GM19351 (cell line): ENCODE measurements around the gene PTPN2.

Experiments
- ATAC-seq: cut with Tn5 transposase; IDR thresholded peaks from one replicate; pipeline ENCODE4 v1.9.1; 2021; ENCODE audit warnings: mild to moderate bottlenecking, moderate library complexity; ENCODE audit not compliant: unreplicated experiment

The PTPN2 gene

DNA sequence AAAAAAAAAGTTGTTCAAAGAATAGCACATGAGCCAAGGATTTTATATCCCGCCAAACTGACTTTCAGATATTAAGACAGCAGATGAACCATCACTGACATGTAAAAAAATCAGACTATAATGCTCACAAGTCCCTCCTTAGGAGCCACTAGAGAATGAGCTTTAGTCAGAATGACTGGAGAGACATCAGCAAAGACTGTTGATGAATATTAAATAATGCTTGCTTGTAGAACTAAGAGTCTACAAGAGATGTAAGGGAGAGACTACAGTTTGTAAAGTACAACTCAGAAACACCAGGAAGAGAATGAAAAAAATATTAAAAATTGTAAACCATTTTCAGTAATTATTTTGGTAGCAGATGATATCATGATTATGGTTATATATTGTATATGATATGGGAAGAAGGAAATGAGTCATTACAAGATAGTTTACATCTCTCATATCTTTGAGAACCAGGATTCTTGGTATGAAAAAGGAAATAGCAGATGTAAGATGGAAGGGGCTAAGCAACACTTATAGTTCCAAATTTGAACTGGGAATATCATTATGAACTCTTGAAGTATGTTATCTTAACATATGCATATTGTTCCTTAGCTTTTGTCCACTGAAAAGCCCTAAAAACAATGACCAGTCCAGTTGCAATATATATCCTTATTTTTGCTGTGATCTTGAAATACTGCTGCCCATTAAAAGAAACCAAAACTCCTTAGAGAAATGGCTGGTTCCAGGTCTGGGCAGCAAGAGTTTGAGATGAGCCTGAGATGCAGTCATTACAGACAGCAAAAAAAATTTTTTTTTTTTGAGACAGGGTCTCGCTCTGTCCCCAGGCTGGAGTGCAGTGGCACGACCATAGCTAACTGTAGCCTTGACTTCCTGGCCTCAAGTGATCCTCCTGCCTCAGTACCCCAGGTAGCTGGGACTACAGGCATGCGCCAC, 55.7 kb downstream of the PTPN2 start:
- ATAC-seq, result no peak

DNA sequence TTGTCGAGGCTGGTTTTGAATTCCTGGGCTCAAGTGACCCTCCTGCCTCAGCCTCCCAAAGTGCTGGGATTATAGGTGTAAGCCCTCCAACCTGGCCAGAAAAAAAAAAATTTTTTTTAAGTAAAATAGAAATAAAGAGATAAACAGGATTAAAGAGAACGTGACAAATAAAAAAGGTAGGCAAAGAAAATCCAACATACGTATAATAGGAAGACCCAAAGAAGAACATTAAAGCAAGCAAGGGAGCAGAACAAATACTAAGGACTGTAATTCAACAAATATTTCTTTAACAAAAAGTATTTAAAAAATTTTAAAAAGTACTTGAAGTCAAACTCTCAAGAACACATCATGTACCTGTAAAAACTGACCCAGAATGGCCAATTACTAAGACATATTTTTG, 56.4 kb downstream of the PTPN2 start:
- no peak for ATAC-seq

DNA sequence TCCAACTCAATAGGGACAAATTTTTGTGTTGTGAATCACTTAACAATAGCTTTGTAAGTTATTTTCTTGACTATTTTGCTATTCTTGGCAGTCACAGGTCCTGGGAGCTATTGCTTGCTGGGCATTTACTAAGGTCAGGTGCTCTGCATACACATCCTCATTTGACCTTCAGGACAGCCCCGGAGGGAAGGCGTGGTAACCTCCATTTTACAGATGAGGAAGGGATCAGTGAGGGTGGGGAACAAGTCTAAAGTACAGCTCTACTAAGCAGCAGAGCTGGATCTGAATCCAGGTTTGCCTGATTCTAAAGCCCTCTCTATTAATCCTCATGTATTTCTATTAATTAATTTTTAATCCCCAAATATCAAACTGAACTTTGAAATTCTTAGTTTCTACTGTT, 58.8 kb downstream of the PTPN2 start:
- ATAC-seq, result no peak

DNA sequence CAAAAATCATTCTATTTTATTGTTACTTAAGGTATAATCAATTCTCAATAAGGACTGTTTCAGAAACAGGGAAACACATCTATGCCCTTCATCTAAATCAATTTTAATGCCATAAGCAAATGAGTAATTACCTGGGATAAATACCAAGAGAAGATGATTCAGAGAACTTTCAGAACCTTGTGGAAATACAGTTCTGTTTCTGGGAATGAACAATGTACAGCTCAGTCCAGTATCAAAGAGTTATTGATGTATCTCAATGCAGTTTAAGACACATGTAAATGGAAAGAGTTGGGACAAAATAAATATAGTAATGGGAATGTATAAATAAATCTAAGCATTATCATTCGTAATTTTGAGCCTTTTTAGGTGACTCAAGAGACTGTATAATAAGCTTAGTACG, 60.1 kb downstream of the PTPN2 start:
- no peak for ATAC-seq

DNA sequence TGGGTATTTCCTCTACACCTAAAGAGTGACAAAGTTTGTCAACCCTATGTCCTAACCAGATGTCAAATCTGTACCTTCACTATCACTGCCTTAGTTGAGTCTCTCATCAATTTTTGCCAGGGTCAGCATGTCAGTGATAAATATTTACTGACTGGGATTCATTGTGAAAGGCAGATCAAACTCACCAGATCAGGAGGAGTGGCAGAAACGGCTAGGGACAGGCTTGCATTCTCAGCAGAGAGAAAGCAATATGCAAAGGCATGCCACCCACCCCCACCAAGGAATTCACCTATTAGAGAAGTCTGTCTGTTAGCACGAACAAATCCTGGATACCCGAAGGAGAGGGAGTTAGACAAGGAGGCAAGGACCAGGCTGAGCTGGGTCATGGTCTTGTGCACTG, 62.6 kb downstream of the PTPN2 start:
- ATAC-seq, result no peak

DNA sequence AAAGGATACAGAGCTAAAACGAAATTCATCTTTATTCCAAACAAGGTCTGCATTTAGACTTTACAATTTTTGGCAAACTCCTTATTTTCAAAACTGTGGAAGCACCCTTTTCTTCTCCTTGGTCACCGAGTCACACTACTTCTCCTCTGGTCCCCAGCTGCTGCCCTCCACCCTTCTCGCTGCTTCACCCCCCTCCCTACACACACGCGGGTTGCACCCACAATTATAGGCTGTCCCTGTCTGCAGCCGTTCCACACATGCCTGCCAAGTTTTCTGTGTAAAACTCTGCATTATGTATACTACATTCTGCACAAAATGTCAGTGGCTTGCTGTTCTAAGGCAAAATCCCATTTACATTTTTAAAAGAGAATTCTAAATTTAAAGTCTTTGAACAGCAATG, 63.5 kb downstream of the PTPN2 start:
- ATAC-seq, result no peak

DNA sequence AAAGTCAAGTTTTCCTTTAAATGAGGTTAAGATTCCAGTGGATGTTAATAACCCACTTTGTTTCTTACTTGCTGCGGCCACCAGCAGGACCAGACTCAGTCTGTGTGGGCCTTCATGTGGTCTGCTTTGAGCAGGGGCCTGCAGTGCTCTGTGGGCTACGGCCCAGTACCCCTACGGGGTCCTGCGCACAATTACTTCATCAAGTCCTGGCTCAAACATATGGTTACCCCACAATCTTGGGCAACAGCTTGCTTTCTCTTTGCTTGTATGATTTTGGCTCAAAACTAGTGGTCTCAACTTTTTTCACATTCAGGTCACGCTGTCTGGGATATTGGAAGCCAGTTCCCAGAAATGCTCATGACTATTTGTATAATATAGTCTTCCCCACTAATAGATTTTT, 64.2 kb downstream of the PTPN2 start:
- ATAC-seq, result no peak

DNA sequence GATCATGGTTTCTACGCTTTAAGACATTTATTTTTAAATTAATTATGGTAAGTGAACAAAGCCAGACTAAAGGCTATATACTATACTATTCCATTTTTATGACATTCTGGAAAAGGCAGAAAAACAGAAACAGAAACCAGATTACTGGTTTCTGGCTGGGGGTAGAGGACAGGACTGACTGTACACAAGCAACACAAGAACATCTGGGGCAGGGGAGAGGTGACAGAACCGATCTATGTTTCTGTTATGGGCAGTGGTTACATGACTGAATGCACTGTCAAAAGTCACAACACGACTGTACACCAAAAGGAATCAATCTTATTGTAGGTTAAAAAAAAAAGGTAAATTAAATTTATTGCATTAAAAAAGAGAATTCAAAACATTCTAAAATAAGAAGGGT, 64.7 kb downstream of the PTPN2 start:
- ATAC-seq, result peak; percentile 83

DNA sequence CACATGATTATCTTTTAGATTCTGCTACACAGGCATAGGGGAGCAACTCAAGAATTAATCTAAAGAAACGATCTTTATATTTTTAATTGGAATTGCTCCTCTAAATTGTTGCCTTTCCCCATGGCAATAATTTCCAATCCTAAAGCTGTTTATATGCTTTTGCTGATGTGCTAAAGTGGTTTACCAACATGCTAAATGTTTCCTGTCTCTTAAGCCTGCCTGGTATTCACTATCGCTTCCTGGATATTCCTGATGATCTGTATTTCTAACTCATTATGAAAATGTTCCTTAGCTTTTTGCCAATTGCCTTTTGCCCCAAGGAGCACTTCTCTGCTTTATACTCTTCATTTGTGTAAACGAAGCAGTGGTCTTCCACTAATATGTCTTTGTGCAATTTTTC, 65.8 kb downstream of the PTPN2 start:
- no peak for ATAC-seq

DNA sequence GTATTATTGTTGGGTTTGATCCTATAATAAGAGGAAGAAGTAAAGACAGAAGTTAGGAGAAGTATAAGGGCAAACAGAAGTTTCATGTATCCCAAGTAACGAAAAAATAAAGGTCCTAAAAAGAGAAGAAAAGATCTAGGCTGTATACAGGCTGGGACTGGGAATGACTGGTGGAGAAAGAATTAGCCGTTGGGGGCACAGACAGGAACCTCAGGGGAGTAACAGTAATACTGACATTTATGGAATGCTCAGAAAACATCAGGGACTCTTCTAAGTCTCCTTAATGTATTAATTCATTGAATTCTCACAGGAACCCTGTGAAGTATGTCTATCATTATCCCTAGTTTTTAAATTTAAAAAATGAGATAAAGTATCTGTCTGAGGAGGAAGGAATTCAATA, 67.6 kb downstream of the PTPN2 start:
- no peak for ATAC-seq

DNA sequence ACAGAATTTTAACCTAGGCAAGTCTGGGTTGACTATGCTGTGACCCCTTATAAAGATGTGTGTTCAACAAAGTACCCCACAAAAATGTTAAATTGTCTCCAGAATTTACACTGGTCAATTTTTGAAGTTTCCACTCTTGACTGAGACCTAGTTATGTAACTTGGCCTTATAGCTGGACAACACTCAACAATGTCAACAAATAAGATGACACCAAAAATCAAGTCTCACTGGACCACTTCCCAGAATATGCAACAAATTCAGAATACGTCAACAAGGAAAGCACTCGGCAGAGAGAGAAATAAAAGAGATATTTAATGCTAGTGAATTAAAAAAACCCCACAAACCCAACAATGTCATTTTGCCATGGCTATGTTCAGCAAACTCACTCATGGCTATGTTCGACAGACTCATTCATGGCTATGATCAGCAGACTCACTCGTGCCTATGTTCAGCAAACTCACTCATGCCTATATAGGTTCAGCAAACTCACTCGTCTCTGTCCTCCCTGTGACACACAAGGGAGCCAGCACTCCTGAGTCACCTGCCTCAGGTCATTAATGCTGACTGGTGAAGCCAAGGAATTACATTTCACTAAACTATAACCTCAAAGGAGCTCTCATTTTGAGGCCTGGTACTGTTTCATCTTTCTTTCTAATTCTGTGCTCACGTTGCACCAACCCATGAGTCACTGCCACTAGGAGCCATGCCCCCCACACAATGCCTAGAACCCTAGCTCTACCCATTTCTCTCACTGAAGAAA, 72.7 kb downstream of the PTPN2 start:
- no peak for ATAC-seq

DNA sequence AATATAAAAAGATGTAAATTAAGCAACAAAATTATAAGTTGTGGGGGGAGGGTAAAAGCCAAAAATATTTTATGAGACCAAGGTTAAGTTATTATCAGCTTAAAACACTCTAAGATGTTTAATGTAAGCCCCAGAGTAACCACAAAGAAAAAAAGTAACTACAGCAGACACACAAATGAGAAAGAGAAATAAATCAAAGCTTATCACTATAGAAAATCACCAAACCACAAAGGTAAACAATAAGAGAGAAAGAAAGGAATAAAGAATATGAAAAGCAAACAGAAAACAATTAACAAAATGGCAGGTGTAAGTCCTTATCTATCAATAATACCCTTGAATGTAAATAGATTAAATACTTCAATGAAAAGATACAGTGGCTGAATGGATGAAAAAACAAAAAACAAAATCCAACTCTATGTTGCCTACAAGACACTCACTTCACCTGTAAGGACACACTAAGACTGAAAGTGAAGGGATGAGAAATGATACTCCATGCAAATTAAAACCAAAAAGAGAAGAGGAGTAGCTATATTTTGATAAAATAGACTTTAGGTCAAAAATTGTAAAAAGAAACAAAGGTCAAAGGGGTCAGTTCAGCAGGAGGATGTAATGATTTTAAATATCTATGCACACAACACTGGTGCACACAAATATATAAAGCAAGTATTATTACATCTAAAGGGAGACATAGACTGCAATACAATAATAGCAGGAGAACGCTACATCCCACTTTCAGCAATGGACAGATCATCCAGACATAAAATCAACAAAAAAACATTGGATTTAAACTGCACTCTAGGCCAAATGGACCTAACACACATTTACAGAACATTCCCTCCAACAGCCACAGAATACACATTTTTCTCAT, 80.7 kb downstream of the PTPN2 start:
- peak; percentile 74 for ATAC-seq

DNA sequence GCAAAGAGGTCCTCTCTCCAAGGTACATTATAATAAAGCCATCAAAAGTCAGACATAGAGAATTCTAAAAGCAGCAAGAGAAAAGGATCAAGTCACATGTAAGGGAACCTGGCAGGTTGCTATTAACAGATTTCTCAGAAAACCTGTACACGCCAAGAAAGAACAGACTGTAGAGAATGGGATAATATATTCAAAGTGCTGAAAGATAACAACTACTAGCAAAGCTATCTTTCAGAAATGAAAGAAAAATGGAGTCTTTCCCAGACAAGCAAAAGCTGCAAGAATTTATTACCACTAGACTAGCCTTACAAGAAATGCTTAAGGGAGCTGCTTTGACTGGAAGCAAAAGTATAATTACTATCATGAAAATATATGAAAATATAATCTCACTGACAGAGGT, 81.5 kb downstream of the PTPN2 start:
- ATAC-seq, result no peak

DNA sequence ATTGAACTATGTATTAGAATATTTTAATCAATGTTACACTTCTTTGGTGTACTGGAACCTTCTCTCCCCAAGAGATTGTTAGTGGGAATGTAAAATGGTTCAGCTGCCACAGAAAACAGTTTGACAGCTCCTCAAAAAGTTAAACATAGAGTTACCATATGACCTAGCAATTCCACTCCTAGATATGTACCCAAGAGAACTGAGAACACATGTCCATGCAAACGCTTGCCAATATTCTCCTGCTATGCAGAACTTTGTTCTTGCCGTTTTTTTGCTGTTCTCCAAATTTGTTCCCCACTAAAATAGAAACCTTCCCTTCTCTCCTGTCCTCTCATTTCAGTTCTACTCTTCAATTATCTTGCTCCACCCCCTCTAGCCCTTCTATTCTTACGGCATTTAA, 87.6 kb downstream of the PTPN2 start:
- no peak for ATAC-seq

DNA sequence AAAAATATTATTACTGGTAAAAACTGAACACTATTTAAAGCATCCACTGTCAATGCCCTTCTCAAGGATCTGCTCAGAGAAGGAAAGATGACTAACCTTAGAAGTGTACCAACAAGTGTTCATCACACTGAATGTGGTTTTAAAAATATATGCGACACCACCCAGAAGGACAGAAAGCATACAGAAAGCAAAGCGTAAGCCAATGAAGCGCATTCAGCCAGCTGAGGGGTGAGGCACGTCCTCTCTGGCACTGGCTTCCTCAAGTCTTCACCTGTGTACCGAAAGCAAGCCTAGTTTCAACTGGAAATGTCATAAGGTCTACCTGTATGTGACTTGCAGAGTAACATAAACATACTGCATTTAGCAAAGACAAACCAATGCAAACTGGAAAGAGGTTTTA, 92.4 kb downstream of the PTPN2 start:
- ATAC-seq, result no peak

DNA sequence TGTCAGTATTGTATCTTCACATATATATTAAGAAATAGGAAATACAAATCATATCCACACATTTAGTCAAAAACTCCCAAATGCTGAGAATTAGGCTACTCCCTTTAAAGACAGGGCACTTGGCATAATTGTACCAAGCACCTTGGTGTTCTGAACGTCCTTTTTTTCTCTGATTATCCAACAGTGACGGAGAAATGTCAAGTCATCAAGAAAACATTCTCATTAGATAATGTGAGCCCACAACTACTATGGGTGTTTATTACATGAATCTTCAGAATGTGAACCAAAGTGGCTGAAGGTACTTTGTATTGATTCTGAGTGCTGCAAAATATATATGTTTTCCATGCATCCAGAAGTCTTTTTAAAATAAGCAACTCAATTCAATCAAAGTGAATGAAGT, 97.4 kb downstream of the PTPN2 start:
- no peak for ATAC-seq

DNA sequence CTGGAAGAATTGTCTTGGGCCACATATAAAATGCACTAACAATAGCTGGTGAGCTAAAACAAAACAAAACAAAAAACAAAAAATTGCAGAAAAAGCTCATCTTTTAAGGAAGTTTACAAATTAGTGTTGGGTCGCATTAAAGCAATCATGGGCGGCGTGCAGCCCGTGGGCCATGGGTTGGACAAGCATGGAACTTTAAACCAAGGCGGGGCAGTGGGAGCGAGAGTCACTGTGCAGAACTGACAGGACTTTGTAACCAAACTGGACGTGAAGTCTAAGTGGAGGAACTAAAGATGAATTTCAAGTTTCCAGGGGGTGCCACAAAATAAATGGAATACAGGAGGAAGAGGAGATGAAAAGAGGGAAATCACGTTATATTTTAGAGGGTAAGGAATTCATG, 100.5 kb downstream of the PTPN2 start:
- no peak for ATAC-seq

DNA sequence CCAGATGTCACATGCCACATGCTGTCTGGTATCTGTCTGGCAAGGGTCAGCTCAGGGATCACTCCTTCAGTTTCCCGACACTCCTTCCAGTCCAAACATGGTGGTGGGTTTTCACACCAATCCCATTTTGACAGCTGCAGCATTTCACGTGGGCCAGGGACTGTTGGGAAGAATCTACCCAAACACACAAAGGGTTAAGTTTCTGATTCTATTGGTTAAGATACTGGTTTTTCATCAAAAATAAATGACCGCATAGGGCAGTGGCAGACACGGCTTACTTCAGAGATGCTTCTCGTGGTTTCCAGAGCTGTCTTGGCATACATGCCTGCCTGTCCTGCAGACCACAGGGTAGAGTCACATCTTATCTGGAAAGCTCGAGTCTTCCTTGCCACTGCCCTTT, 101.5 kb downstream of the PTPN2 start:
- ATAC-seq, result no peak

DNA sequence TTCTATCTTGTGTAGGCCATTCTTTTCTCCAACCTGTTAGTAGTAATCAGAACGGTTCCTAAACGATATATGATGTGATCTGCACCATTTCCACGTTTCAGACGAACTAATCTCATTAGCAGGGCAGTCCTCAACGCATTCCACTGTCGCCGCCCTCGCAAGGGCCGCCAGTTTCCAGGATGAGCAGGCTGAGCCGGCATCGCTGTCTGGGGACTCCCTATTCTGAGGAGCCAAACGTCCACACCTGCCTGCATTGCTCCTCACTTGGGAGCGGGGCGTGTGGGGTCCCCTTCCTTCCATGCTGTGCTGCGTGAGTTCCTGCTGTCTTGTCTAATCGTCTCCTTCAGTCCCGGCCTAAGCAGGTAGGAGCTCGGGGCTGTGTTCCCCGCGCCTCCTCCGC, 104.6 kb downstream of the PTPN2 start:
- ATAC-seq, result no peak

DNA sequence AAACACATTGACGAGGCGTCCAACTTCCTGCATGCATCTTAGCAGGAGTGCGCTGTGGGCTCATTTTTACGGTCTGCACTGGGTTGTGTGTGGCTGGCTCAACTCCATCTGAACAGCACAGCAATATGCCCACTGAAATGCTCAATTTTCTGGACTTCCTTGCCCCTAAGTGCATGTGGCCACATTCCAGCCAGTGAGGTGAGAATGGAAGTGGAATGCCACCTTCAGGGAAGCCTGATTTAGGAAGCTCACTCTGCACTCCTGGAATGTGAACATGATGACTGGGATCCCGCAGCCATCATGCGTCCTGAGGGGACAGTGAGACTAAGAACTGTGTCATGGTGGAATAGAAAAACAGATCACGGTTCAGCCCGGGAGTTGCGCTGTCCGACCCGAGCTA, 105.0 kb downstream of the PTPN2 start:
- no peak for ATAC-seq

DNA sequence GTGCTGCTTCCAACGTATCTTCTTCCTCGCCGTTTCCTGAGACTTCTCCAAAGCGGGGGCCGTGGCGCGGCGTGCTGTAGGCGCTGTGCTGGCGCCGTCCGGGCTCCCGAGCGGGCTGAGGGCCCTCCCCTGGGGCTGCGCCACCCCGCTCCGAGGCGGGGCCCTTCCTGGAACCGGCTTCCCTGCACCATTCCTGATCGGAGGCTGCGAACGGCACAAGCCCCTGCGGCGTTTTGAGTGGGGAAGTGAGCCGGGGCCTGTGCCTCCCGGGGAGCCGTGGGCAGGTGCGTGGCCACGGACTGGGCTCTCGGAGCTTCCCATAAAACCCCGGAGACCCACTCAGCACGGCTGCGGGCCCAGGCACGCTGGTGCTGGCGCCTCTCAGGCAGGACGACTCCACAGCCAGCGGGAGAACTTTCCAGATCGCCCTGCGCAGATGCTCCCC, 106.5 kb downstream of the PTPN2 start:
- no peak for ATAC-seq
